SK-N-MC (cell line): ENCODE measurements around the gene MYH13.

Source experiments
- EZH2 ChIP-seq: fragments of 200-600 bp; sonication (generic); IDR thresholded peaks from one replicate; pipeline ENCODE4 v1.6.1; 2017; ENCODE audit warnings: antibody characterized with exemption
- POLR2AphosphoS5 ChIP-seq: IDR thresholded peaks from 2 replicates; pipeline ENCODE4 v1.6.1; 2012; ENCODE audit warnings: mild to moderate bottlenecking, low read depth, low read length, borderline replicate concordance

GRCh38 chr17:10354651-10355050 is 18.2 kb downstream of the MYH13 start:
- TF ChIP-seq EZH2 (no peak), POLR2AphosphoS5 (no peak)
